ENCODE data around the gene ASPM.
"Not testable (repeated sequence)": the region's sequence is repeated elsewhere in the genome, so short reads cannot be mapped to it uniquely, and the experiment has no call there.

ASPM gene

GRCh38 chr1:197080323-197080722 lies 66.1 kb downstream of the ASPM start:
- DNase-seq: no peak

GRCh38 chr1:197076585-197076984 lies 69.9 kb downstream of the ASPM start:
- DNase-seq: no peak

GRCh38 chr1:197073978-197074377 lies 72.5 kb downstream of the ASPM start:
- DNase-seq: no peak

- no peak for DNase-seq
Observed at GRCh38 chr1:197067457-197067818, 79.0 kb downstream of the ASPM start.

GRCh38 chr1:197066719-197067456 lies 79.6 kb downstream of the ASPM start, which contains the start of gene F13B:
Gene F13B, minus strand, starts transcription at chr1:197067260. Its CDS starts 37 bp downstream, at chr1:197067223.
- DNase-seq: no peak

GRCh38 chr1:197066277-197066676 lies 80.2 kb downstream of the ASPM start:
- no peak for DNase-seq

GRCh38 chr1:197065559-197065958 lies 80.9 kb downstream of the ASPM start:
- no peak for DNase-seq

GRCh38 chr1:197063212-197063611 lies 83.3 kb downstream of the ASPM start:
- DNase-seq: no peak

- no peak for DNase-seq
Observed at GRCh38 chr1:197062692-197063091, 83.8 kb downstream of the ASPM start.

- no peak for DNase-seq
Observed at GRCh38 chr1:197049100-197049499, 97.4 kb downstream of the ASPM start.

GRCh38 chr1:197042676-197043341 lies 103.7 kb downstream of the ASPM start:
- DNase-seq: no peak

- DNase-seq: no peak
Observed at GRCh38 chr1:197041486-197042353, 104.7 kb downstream of the ASPM start.

- no peak for DNase-seq
Observed at GRCh38 chr1:197036861-197037260, 109.6 kb downstream of the ASPM start.

- DNase-seq: not testable (repeated sequence)
Observed at GRCh38 chr1:197034631-197035339, 111.7 kb downstream of the ASPM start.

All from activated CD4-positive, alpha-beta T cell treated with anti-CD3 and anti-CD28 coated beads, Interleukin-2, amount 50 U/mL, for 48 hours (primary cell).